ENCODE data around the gene ERN1.
"Not testable (repeated sequence)": the region's sequence is repeated elsewhere in the genome, so short reads cannot be mapped to it uniquely, and the experiment has no call there.

The ERN1 gene

GRCh38 chr17:64007089-64007837 lies 122.7 kb downstream of the ERN1 start:
- not testable (repeated sequence) for H3K79me1 ChIP-seq (ENCODE audit: low read depth, low read length); H2AK5ac ChIP-seq (ENCODE audit: low read depth, low read length); H2AFZ ChIP-seq (ENCODE audit: low read length); H3K4ac ChIP-seq (ENCODE audit: low read length); H2BK12ac ChIP-seq (ENCODE audit: low read length); H4K91ac ChIP-seq (ENCODE audit: low read depth, low read length, poor library complexity); H4K8ac ChIP-seq (ENCODE audit: low read depth, low read length); H2BK5ac ChIP-seq (ENCODE audit: low read length); H3K36me3 ChIP-seq (replicated peaks in 1 of 2; ENCODE audit: control insufficient read depth in 2 of 2, insufficient read depth in 2 of 2, low read length in 2 of 2); H3K14ac ChIP-seq (ENCODE audit: low read length); H2BK120ac ChIP-seq (ENCODE audit: low read depth, low read length); H3K4me1 ChIP-seq (ENCODE audit: control insufficient read depth in 2 of 2, insufficient read depth in 1 of 2, low read depth in 1 of 2, low read length in 2 of 2); H2BK15ac ChIP-seq (ENCODE audit: low read length); H3K27ac ChIP-seq (replicated peaks; ENCODE audit: low read length); H3K4me2 ChIP-seq (ENCODE audit: insufficient read depth, low read length, poor library complexity, severe bottlenecking); DNase-seq (ENCODE audit: low spot score); H3K9ac ChIP-seq (ENCODE audit: low read depth, low read length, poor library complexity); H3K9me3 ChIP-seq (replicated peaks in 1 of 2; ENCODE audit: control insufficient read depth in 2 of 2, insufficient read depth in 1 of 2, low read depth in 1 of 2, low read length in 2 of 2); H3K23ac ChIP-seq (ENCODE audit: low read depth, low read length, poor library complexity)
- peak overlapping the region in 1 of 2 donors; percentile 40 for H3K4me3 ChIP-seq (ENCODE audit: low read length in 2 of 2)
- H3K18ac ChIP-seq (ENCODE audit: low read length), result peak overlapping the region; percentile 40
- H3K27me3 ChIP-seq (ENCODE audit: control insufficient read depth in 3 of 3, insufficient read depth in 3 of 3, low read depth in 1 of 3, low read length in 3 of 3), result peaks cover 0 to 33% (median 0%) of the 10 kb centered on the region in 3 experiments
- WGBS, 2 donors (ENCODE audit: extremely low coverage in 2 of 2, insufficient read length in 2 of 2, insufficient replicate concordance in 1 of 2), result no CpG with 5 or more reads among the region's 5 CpGs

GRCh38 chr17:64006361-64007088 lies 123.4 kb downstream of the ERN1 start:
- H3K9ac ChIP-seq (ENCODE audit: low read depth, low read length, poor library complexity), result no peak overlapping the region
- H2BK12ac ChIP-seq (ENCODE audit: low read length), result no peak overlapping the region
- H3K27me3 ChIP-seq (ENCODE audit: control insufficient read depth in 3 of 3, insufficient read depth in 3 of 3, low read depth in 1 of 3, low read length in 3 of 3), result peaks cover 0 to 33% (median 0%) of the 10 kb centered on the region in 3 experiments
- no peak overlapping the region for H3K4me2 ChIP-seq (ENCODE audit: insufficient read depth, low read length, poor library complexity, severe bottlenecking)
- H4K91ac ChIP-seq (ENCODE audit: low read depth, low read length, poor library complexity), result no peak overlapping the region
- H3K4me3 ChIP-seq (ENCODE audit: low read length in 2 of 2), result no peak overlapping the region
- H3K4me1 ChIP-seq (ENCODE audit: control insufficient read depth in 2 of 2, insufficient read depth in 1 of 2, low read depth in 1 of 2, low read length in 2 of 2), result peaks cover 0 to 5% of the 10 kb centered on the region in 2 donors
- no peaks in the 10 kb centered on the region for H3K79me1 ChIP-seq (ENCODE audit: low read depth, low read length)
- no peak overlapping the region for H2AFZ ChIP-seq (ENCODE audit: low read length)
- no peak overlapping the region for H3K4ac ChIP-seq (ENCODE audit: low read length)
- H2BK120ac ChIP-seq (ENCODE audit: low read depth, low read length), result no peak overlapping the region
- DNase-seq (ENCODE audit: low spot score), result no peak
- no peak overlapping the region for H3K23ac ChIP-seq (ENCODE audit: low read depth, low read length, poor library complexity)
- no peak overlapping the region for H2BK5ac ChIP-seq (ENCODE audit: low read length)
- H3K18ac ChIP-seq (ENCODE audit: low read length), result no peak overlapping the region
- no peak overlapping the region for H3K14ac ChIP-seq (ENCODE audit: low read length)
- no peak overlapping the region for H2AK5ac ChIP-seq (ENCODE audit: low read depth, low read length)
- H3K27ac ChIP-seq (replicated peaks; ENCODE audit: low read length), result no peak overlapping the region
- no peaks in the 10 kb centered on the region for H3K9me3 ChIP-seq (replicated peaks in 1 of 2; ENCODE audit: control insufficient read depth in 2 of 2, insufficient read depth in 1 of 2, low read depth in 1 of 2, low read length in 2 of 2)
- no peak overlapping the region for H2BK15ac ChIP-seq (ENCODE audit: low read length)
- no peaks in the 10 kb centered on the region for H3K36me3 ChIP-seq (replicated peaks in 1 of 2; ENCODE audit: control insufficient read depth in 2 of 2, insufficient read depth in 2 of 2, low read length in 2 of 2)
- H4K8ac ChIP-seq (ENCODE audit: low read depth, low read length), result no peak overlapping the region
- WGBS, 2 donors (ENCODE audit: extremely low coverage in 2 of 2, insufficient read length in 2 of 2, insufficient replicate concordance in 1 of 2), result no CpG with 5 or more reads among the region's 13 CpGs

- Histone ChIP-seq H3K4me1 (ENCODE audit: control insufficient read depth in 2 of 2, insufficient read depth in 1 of 2, low read depth in 1 of 2, low read length in 2 of 2) (peaks cover 0 to 5% of the 10 kb centered on the region in 2 donors), H2BK5ac (ENCODE audit: low read length) (no peak overlapping the region), H2BK12ac (ENCODE audit: low read length) (no peak overlapping the region), H2AFZ (ENCODE audit: low read length) (no peak overlapping the region), H3K4me3 (ENCODE audit: low read length in 2 of 2) (no peak overlapping the region), H3K79me1 (ENCODE audit: low read depth, low read length) (no peaks in the 10 kb centered on the region), H3K4ac (ENCODE audit: low read length) (no peak overlapping the region), H3K9me3 (replicated peaks in 1 of 2; ENCODE audit: control insufficient read depth in 2 of 2, insufficient read depth in 1 of 2, low read depth in 1 of 2, low read length in 2 of 2) (no peaks in the 10 kb centered on the region), H3K9ac (ENCODE audit: low read depth, low read length, poor library complexity) (no peak overlapping the region), H3K23ac (ENCODE audit: low read depth, low read length, poor library complexity) (no peak overlapping the region), H2AK5ac (ENCODE audit: low read depth, low read length) (no peak overlapping the region), H3K27me3 (ENCODE audit: control insufficient read depth in 3 of 3, insufficient read depth in 3 of 3, low read depth in 1 of 3, low read length in 3 of 3) (peaks cover 0 to 33% (median 0%) of the 10 kb centered on the region in 3 experiments), H4K8ac (ENCODE audit: low read depth, low read length) (no peak overlapping the region), H4K91ac (ENCODE audit: low read depth, low read length, poor library complexity) (no peak overlapping the region), H3K36me3 (replicated peaks in 1 of 2; ENCODE audit: control insufficient read depth in 2 of 2, insufficient read depth in 2 of 2, low read length in 2 of 2) (no peaks in the 10 kb centered on the region), H3K14ac (ENCODE audit: low read length) (no peak overlapping the region), H2BK120ac (ENCODE audit: low read depth, low read length) (no peak overlapping the region), H3K27ac (replicated peaks; ENCODE audit: low read length) (no peak overlapping the region), H2BK15ac (ENCODE audit: low read length) (no peak overlapping the region), H3K4me2 (ENCODE audit: insufficient read depth, low read length, poor library complexity, severe bottlenecking) (no peak overlapping the region), H3K18ac (ENCODE audit: low read length) (peak overlapping the region; percentile 35)
- DNase-seq (ENCODE audit: low spot score), result no peak
- no CpG with 5 or more reads among the region's 6 CpGs for WGBS, 2 donors (ENCODE audit: extremely low coverage in 2 of 2, insufficient read length in 2 of 2, insufficient replicate concordance in 1 of 2)
Measured at GRCh38 chr17:64005734-64006167, 124.2 kb downstream of the ERN1 start.
